OCI-LY1 (cell line): Measurements from ENCODE around the gene C11orf87.

Experiments
- H2AFZ ChIP-seq: fragments of 200-600 bp; sonication (generic), shearing (Covaris generic); 2 replicates; pipeline ENCODE4 v1.6.0; 2014; ENCODE audit warnings: antibody characterized with exemption, mild to moderate bottlenecking, low read length
- H3F3A ChIP-seq: fragments of 200-600 bp; sonication (generic), shearing (Covaris generic); 2 replicates; pipeline ENCODE4 v1.6.0; 2014; ENCODE audit warnings: mild to moderate bottlenecking, antibody characterized with exemption, low read length, moderate library complexity; ENCODE audit not compliant: insufficient read depth
- H3K27ac ChIP-seq: fragments of 200-600 bp; sonication (generic); 2 replicates; pipeline ENCODE4 v1.5.1; 2014; ENCODE audit warnings: low read length, mixed run types, mild to moderate bottlenecking, low read depth; ENCODE audit not compliant: poor library complexity, severe bottlenecking
- H3K27me3 ChIP-seq: fragments of 200-600 bp; sonication (generic); 2 replicates; pipeline ENCODE4 v1.6.0; 2014; ENCODE audit warnings: antibody characterized with exemption, mild to moderate bottlenecking, low read length, moderate library complexity; ENCODE audit not compliant: insufficient read depth
- H3K36me3 ChIP-seq: fragments of 200-600 bp; sonication (generic); 2 replicates; pipeline ENCODE4 v1.6.1; 2014; ENCODE audit warnings: mild to moderate bottlenecking, antibody characterized with exemption, low read length, moderate library complexity, mixed read lengths; ENCODE audit not compliant: insufficient read depth
- H3K4me1 ChIP-seq: fragments of 200-600 bp; sonication (generic); 2 replicates; pipeline ENCODE4 v1.5.1; 2014; ENCODE audit warnings: mild to moderate bottlenecking, low read length, moderate library complexity; ENCODE audit not compliant: insufficient read depth, severe bottlenecking
- H3K4me2 ChIP-seq: fragments of 200-600 bp; sonication (generic), shearing (Covaris generic); 2 replicates; pipeline ENCODE4 v1.6.1; 2014; ENCODE audit warnings: low read length
- H3K4me3 ChIP-seq: fragments of 200-600 bp; sonication (generic); 2 replicates; pipeline ENCODE4 v1.5.1; 2014; ENCODE audit warnings: low read length, low read depth, mild to moderate bottlenecking, mixed read lengths; ENCODE audit not compliant: poor library complexity, severe bottlenecking
- H3K79me2 ChIP-seq: fragments of 200-600 bp; shearing (Covaris generic); 2 replicates; pipeline ENCODE4 v1.6.1; 2016; ENCODE audit warnings: mixed run types, low read length, mixed read lengths; ENCODE audit not compliant: insufficient read depth
- H3K9ac ChIP-seq: fragments of 200-600 bp; sonication (generic), shearing (Covaris generic); 2 replicates; pipeline ENCODE4 v1.6.1; 2014; ENCODE audit warnings: mild to moderate bottlenecking, low read length, mixed read lengths
- H3K9me2 ChIP-seq: fragments of 200-600 bp; sonication (generic), shearing (Covaris generic); 2 replicates; pipeline ENCODE4 v1.6.1; 2014; ENCODE audit warnings: low read depth, mild to moderate bottlenecking, low read length, mixed read lengths
- H3K9me3 ChIP-seq: fragments of 200-600 bp; shearing (Covaris generic); 2 replicates; pipeline ENCODE4 v1.6.1; 2014; ENCODE audit warnings: low read length, mixed read lengths
- H4K20me1 ChIP-seq: fragments of 200-600 bp; sonication (generic), shearing (Covaris generic); 2 replicates; pipeline ENCODE4 v1.6.0; 2016; ENCODE audit warnings: mild to moderate bottlenecking, low read length; ENCODE audit not compliant: insufficient read depth
- EZH2 ChIP-seq: fragments of 200-600 bp; sonication (generic), shearing (Covaris generic); IDR thresholded peaks from 2 replicates; pipeline ENCODE4 v1.8.0; 2017; ENCODE audit warnings: borderline replicate concordance, mixed run types, mild to moderate bottlenecking, antibody characterized with exemption, low read length, moderate library complexity, mixed read lengths
- TF ChIP-seq, protein P1 (sequence below): fragments of 200-600 bp; sonication (generic), shearing (Covaris generic); IDR thresholded peaks from 2 replicates; pipeline ENCODE4 v1.5.1; 2017; ENCODE audit warnings: mild to moderate bottlenecking, antibody characterized with exemption, low read length, moderate library complexity, mixed read lengths

Gene C11orf87

GRCh38 chr11:109421981-109422869 is at the start of gene C11orf87:
Gene C11orf87, plus strand, starts transcription at chr11:109422190. Its CDS starts 1,444 bp downstream, at chr11:109423634.
- no peaks in the 10 kb centered on the region for H3K79me2 ChIP-seq
- TF ChIP-seq, protein P1, sequence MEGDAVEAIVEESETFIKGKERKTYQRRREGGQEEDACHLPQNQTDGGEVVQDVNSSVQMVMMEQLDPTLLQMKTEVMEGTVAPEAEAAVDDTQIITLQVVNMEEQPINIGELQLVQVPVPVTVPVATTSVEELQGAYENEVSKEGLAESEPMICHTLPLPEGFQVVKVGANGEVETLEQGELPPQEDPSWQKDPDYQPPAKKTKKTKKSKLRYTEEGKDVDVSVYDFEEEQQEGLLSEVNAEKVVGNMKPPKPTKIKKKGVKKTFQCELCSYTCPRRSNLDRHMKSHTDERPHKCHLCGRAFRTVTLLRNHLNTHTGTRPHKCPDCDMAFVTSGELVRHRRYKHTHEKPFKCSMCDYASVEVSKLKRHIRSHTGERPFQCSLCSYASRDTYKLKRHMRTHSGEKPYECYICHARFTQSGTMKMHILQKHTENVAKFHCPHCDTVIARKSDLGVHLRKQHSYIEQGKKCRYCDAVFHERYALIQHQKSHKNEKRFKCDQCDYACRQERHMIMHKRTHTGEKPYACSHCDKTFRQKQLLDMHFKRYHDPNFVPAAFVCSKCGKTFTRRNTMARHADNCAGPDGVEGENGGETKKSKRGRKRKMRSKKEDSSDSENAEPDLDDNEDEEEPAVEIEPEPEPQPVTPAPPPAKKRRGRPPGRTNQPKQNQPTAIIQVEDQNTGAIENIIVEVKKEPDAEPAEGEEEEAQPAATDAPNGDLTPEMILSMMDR: no peak
- TF ChIP-seq EZH2: no peak
- H3K4me3 ChIP-seq: no peak within 1 kb of the TSS
- no peak within 1 kb of the TSS for H3K4me2 ChIP-seq
- H2AFZ ChIP-seq: no peak within 1 kb of the TSS
- H3K9me3 ChIP-seq: no peaks in the 10 kb centered on the region
- H3K27me3 ChIP-seq: no peaks in the 10 kb centered on the region
- no peaks in the 10 kb centered on the region for H3K9me2 ChIP-seq
- H3K9ac ChIP-seq: no peak within 1 kb of the TSS
- no peaks in the 10 kb centered on the region for H3K36me3 ChIP-seq
- no peaks in the 10 kb centered on the region for H4K20me1 ChIP-seq
- no peak within 1 kb of the TSS for H3K27ac ChIP-seq
- no peaks in the 10 kb centered on the region for H3K4me1 ChIP-seq
- H3F3A ChIP-seq: no peaks in the 10 kb centered on the region

DNA sequence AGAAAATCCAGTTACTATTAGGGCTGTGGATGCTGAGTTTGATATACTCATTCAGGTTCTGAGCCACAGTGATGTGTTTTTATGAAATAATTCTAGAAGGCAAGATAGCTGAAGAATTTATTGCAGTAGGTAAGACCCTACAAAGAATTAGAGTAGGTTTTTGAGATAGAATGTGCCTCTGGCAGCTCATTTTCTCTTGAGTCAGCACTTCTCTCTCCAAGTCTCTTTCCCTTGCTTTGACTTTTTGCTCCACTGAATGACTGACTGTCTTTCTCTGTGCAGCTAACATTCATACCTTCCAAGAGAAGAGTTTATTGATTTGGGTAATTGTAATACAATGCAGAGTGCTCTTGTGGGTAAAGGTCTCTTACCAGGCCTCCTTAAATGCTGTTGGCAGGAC is 48.0 kb upstream of the C11orf87 start:
- no peaks in the 10 kb centered on the region for H3K9me2 ChIP-seq
- no peaks in the 10 kb centered on the region for H3K79me2 ChIP-seq
- no peaks in the 10 kb centered on the region for H4K20me1 ChIP-seq
- no peaks in the 10 kb centered on the region for H3K36me3 ChIP-seq
- no peak overlapping the region for H3K27ac ChIP-seq
- no peaks in the 10 kb centered on the region for H3K4me1 ChIP-seq
- H3K4me2 ChIP-seq: no peak overlapping the region
- no peaks in the 10 kb centered on the region for H3K27me3 ChIP-seq
- H3K9me3 ChIP-seq: 0 out of 2 replicates have a peak, but pooled peaks cover 3% of the 10 kb centered on the region
- H3K9ac ChIP-seq: no peak overlapping the region
- no peak overlapping the region for H3K4me3 ChIP-seq
- no peaks in the 10 kb centered on the region for H3F3A ChIP-seq
- H2AFZ ChIP-seq: no peak overlapping the region
- no peak for TF ChIP-seq EZH2
- TF ChIP-seq, protein P1: no peak

DNA sequence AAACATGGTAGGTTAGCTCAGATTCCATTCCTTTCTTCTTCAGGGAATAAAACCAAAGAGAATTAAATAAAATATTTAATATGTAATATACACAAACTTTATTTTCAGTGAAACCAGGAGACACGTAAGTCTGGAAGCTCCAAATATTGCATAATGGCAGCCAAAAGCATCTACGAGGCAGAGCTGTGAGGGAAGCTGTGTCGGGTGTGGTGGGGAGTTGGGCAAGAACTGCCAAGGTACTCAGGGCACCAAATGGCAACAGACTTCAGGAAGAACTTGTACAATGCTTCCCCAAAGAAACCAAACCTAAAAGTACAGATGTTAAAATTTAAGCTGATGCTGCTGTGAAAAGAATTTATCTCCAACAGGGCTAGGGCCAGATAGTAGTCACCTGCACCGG is 47.5 kb upstream of the C11orf87 start:
- no peak overlapping the region for H3K4me3 ChIP-seq
- H3K9me3 ChIP-seq: 0 out of 2 replicates have a peak, but pooled peaks cover 3% of the 10 kb centered on the region
- TF ChIP-seq EZH2: no peak
- TF ChIP-seq, protein P1: no peak
- H3K9me2 ChIP-seq: no peaks in the 10 kb centered on the region
- H3K4me1 ChIP-seq: no peaks in the 10 kb centered on the region
- H2AFZ ChIP-seq: no peak overlapping the region
- H3K79me2 ChIP-seq: no peaks in the 10 kb centered on the region
- no peaks in the 10 kb centered on the region for H3K27me3 ChIP-seq
- H3F3A ChIP-seq: no peaks in the 10 kb centered on the region
- no peaks in the 10 kb centered on the region for H4K20me1 ChIP-seq
- H3K9ac ChIP-seq: no peak overlapping the region
- no peak overlapping the region for H3K27ac ChIP-seq
- H3K4me2 ChIP-seq: no peak overlapping the region
- no peaks in the 10 kb centered on the region for H3K36me3 ChIP-seq
